Measurements from ENCODE around the gene DYNLRB2. TPM values are rescaled to one million over a fixed set of nuclear protein-coding genes. Genes with fewer than 3 reads are reported as not detected.

The DYNLRB2 gene
- total RNA-seq, 2 donors from 2014 or later, result not detected

- H3K27ac Mint-ChIP-seq, result no peak overlapping the region
- no peak overlapping the region for H3K4me3 Mint-ChIP-seq
- no peaks in the 10 kb centered on the region for H3K4me1 Mint-ChIP-seq
- H3K36me3 Mint-ChIP-seq (ENCODE audit: low read depth), result no peaks in the 10 kb centered on the region
- peak; percentile 27 to 41 (median 33) for DNase-seq
- H3K27me3 Mint-ChIP-seq, result peaks cover 5% of the 10 kb centered on the region
- peak; percentile 87 for ATAC-seq
- H3K9me3 ChIP-seq (ENCODE audit: control insufficient read depth, low read length, poor library complexity, severe bottlenecking), result no peaks in the 10 kb centered on the region
These were observed 14.3 kb upstream of the DYNLRB2 start for GRCh38 chr16:80526418-80527061.

GRCh38 chr16:80527297-80527696, 13.5 kb upstream of the DYNLRB2 start:
- no peaks in the 10 kb centered on the region for H3K4me1 Mint-ChIP-seq
- no peaks in the 10 kb centered on the region for H3K36me3 Mint-ChIP-seq (ENCODE audit: low read depth)
- H3K9me3 ChIP-seq (ENCODE audit: control insufficient read depth, low read length, poor library complexity, severe bottlenecking), result no peaks in the 10 kb centered on the region
- peaks cover 5% of the 10 kb centered on the region for H3K27me3 Mint-ChIP-seq
- DNase-seq, result peak in 1 of 3 donors; percentile 19
- no peak overlapping the region for H3K4me3 Mint-ChIP-seq
- ATAC-seq, result peak; percentile 59
- H3K27ac Mint-ChIP-seq, result no peak overlapping the region

GRCh38 chr16:80530479-80530878, 10.3 kb upstream of the DYNLRB2 start:
- no peaks in the 10 kb centered on the region for H3K9me3 ChIP-seq (ENCODE audit: control insufficient read depth, low read length, poor library complexity, severe bottlenecking)
- H3K27me3 Mint-ChIP-seq, result peaks cover 19% of the 10 kb centered on the region
- ATAC-seq, result no peak
- no peak overlapping the region for H3K4me3 Mint-ChIP-seq
- DNase-seq, result no peak
- H3K36me3 Mint-ChIP-seq (ENCODE audit: low read depth), result peaks cover 2% of the 10 kb centered on the region
- no peak overlapping the region for H3K27ac Mint-ChIP-seq
- H3K4me1 Mint-ChIP-seq, result peaks cover 2% of the 10 kb centered on the region

- Mint-ChIP-seq H3K27ac (no peak overlapping the region), H3K4me3 (no peak overlapping the region), H3K36me3 (ENCODE audit: low read depth) (peaks cover 9% of the 10 kb centered on the region), H3K4me1 (peaks cover 10% of the 10 kb centered on the region), H3K27me3 (peaks cover 37% of the 10 kb centered on the region)
- no peak for DNase-seq
- ATAC-seq, result no peak
- H3K9me3 ChIP-seq (ENCODE audit: control insufficient read depth, low read length, poor library complexity, severe bottlenecking), result no peaks in the 10 kb centered on the region
These were observed 4.6 kb upstream of the DYNLRB2 start for GRCh38 chr16:80536238-80536637.

GRCh38 chr16:80541306-80541694, 507 bp downstream of the DYNLRB2 start:
- Mint-ChIP-seq H3K36me3 (ENCODE audit: low read depth) (peaks cover 7% of the 10 kb centered on the region), H3K27me3 (peaks cover 12% of the 10 kb centered on the region), H3K4me3 (peak overlapping the region; percentile 89), H3K27ac (peak overlapping the region; percentile 97), H3K4me1 (peaks cover 11% of the 10 kb centered on the region)
- no peak for ATAC-seq
- no peak for DNase-seq
- no peaks in the 10 kb centered on the region for H3K9me3 ChIP-seq (ENCODE audit: control insufficient read depth, low read length, poor library complexity, severe bottlenecking)

- peaks cover 4% of the 10 kb centered on the region for H3K36me3 Mint-ChIP-seq (ENCODE audit: low read depth)
- H3K4me1 Mint-ChIP-seq, result peaks cover 11% of the 10 kb centered on the region
- no peaks in the 10 kb centered on the region for H3K9me3 ChIP-seq (ENCODE audit: control insufficient read depth, low read length, poor library complexity, severe bottlenecking)
- DNase-seq (no peak), ATAC-seq (no peak)
- H3K27ac Mint-ChIP-seq, result no peak overlapping the region
- H3K27me3 Mint-ChIP-seq, result no peaks in the 10 kb centered on the region
- H3K4me3 Mint-ChIP-seq, result no peak overlapping the region
These were observed 2.4 kb downstream of the DYNLRB2 start for GRCh38 chr16:80543162-80543561.

- Mint-ChIP-seq H3K36me3 (ENCODE audit: low read depth) (peaks cover 2% of the 10 kb centered on the region), H3K4me3 (no peak overlapping the region), H3K27ac (no peak overlapping the region), H3K4me1 (peaks cover 11% of the 10 kb centered on the region), H3K27me3 (no peaks in the 10 kb centered on the region)
- no peak for DNase-seq
- H3K9me3 ChIP-seq (ENCODE audit: control insufficient read depth, low read length, poor library complexity, severe bottlenecking), result no peaks in the 10 kb centered on the region
- no peak for ATAC-seq
These were observed 3.5 kb downstream of the DYNLRB2 start for GRCh38 chr16:80544326-80544725.

- DNase-seq (no peak), ATAC-seq (no peak)
- Mint-ChIP-seq H3K27ac (no peak overlapping the region), H3K4me1 (peaks cover 4% of the 10 kb centered on the region), H3K27me3 (no peaks in the 10 kb centered on the region), H3K36me3 (ENCODE audit: low read depth) (no peaks in the 10 kb centered on the region), H3K4me3 (no peak overlapping the region)
- no peaks in the 10 kb centered on the region for H3K9me3 ChIP-seq (ENCODE audit: control insufficient read depth, low read length, poor library complexity, severe bottlenecking)
These were observed 5.5 kb downstream of the DYNLRB2 start for GRCh38 chr16:80546249-80546648.

- H3K4me3 Mint-ChIP-seq, result no peak overlapping the region
- no peaks in the 10 kb centered on the region for H3K9me3 ChIP-seq (ENCODE audit: control insufficient read depth, low read length, poor library complexity, severe bottlenecking)
- H3K27me3 Mint-ChIP-seq, result no peaks in the 10 kb centered on the region
- ATAC-seq (no peak), DNase-seq (no peak)
- no peaks in the 10 kb centered on the region for H3K4me1 Mint-ChIP-seq
- no peak overlapping the region for H3K27ac Mint-ChIP-seq
- H3K36me3 Mint-ChIP-seq (ENCODE audit: low read depth), result no peaks in the 10 kb centered on the region
These were observed 6.4 kb downstream of the DYNLRB2 start for GRCh38 chr16:80547145-80547544.

GRCh38 chr16:80552277-80552676, 11.5 kb downstream of the DYNLRB2 start:
- no peak overlapping the region for H3K27ac Mint-ChIP-seq
- no peaks in the 10 kb centered on the region for H3K27me3 Mint-ChIP-seq
- no peaks in the 10 kb centered on the region for H3K9me3 ChIP-seq (ENCODE audit: control insufficient read depth, low read length, poor library complexity, severe bottlenecking)
- ATAC-seq, result no peak
- peaks cover 5% of the 10 kb centered on the region for H3K4me1 Mint-ChIP-seq
- DNase-seq, result no peak
- no peak overlapping the region for H3K4me3 Mint-ChIP-seq
- no peaks in the 10 kb centered on the region for H3K36me3 Mint-ChIP-seq (ENCODE audit: low read depth)

- no peaks in the 10 kb centered on the region for H3K9me3 ChIP-seq (ENCODE audit: control insufficient read depth, low read length, poor library complexity, severe bottlenecking)
- no peaks in the 10 kb centered on the region for H3K36me3 Mint-ChIP-seq (ENCODE audit: low read depth)
- H3K27me3 Mint-ChIP-seq, result no peaks in the 10 kb centered on the region
- no peak overlapping the region for H3K27ac Mint-ChIP-seq
- H3K4me1 Mint-ChIP-seq, result peaks cover 6% of the 10 kb centered on the region
- no peak for DNase-seq
- ATAC-seq, result no peak
- no peak overlapping the region for H3K4me3 Mint-ChIP-seq
These were observed 13.2 kb downstream of the DYNLRB2 start for GRCh38 chr16:80554033-80554432.

GRCh38 chr16:80556481-80556880, 15.7 kb downstream of the DYNLRB2 start:
- no peaks in the 10 kb centered on the region for H3K9me3 ChIP-seq (ENCODE audit: control insufficient read depth, low read length, poor library complexity, severe bottlenecking)
- peaks cover 8% of the 10 kb centered on the region for H3K27me3 Mint-ChIP-seq
- no peak overlapping the region for H3K4me3 Mint-ChIP-seq
- no peak for ATAC-seq
- H3K36me3 Mint-ChIP-seq (ENCODE audit: low read depth), result no peaks in the 10 kb centered on the region
- H3K27ac Mint-ChIP-seq, result no peak overlapping the region
- H3K4me1 Mint-ChIP-seq, result peaks cover 7% of the 10 kb centered on the region
- no peak for DNase-seq

GRCh38 chr16:80557037-80557436, 16.2 kb downstream of the DYNLRB2 start:
- Mint-ChIP-seq H3K27ac (no peak overlapping the region), H3K27me3 (peaks cover 13% of the 10 kb centered on the region), H3K4me3 (no peak overlapping the region), H3K4me1 (peaks cover 7% of the 10 kb centered on the region), H3K36me3 (ENCODE audit: low read depth) (peaks cover 2% of the 10 kb centered on the region)
- no peaks in the 10 kb centered on the region for H3K9me3 ChIP-seq (ENCODE audit: control insufficient read depth, low read length, poor library complexity, severe bottlenecking)
- ATAC-seq (no peak), DNase-seq (no peak)

- Mint-ChIP-seq H3K27me3 (peaks cover 31% of the 10 kb centered on the region), H3K4me1 (peaks cover 6% of the 10 kb centered on the region), H3K27ac (no peak overlapping the region), H3K4me3 (no peak overlapping the region), H3K36me3 (ENCODE audit: low read depth) (peaks cover 4% of the 10 kb centered on the region)
- ATAC-seq (no peak), DNase-seq (no peak)
- H3K9me3 ChIP-seq (ENCODE audit: control insufficient read depth, low read length, poor library complexity, severe bottlenecking), result no peaks in the 10 kb centered on the region
These were observed 18.6 kb downstream of the DYNLRB2 start for GRCh38 chr16:80559369-80559768.

All from T-helper 17 cell (primary cell).